CD8-positive, alpha-beta memory T cell (primary cell): ENCODE measurements around the gene SH2B2. TPM values are rescaled to one million over a fixed set of nuclear protein-coding genes. Genes with fewer than 3 reads are reported as not detected.

Source experiments
- CTCF ChIA-PET: fragments of 350-600 bp; sonication (Branson Sonifier 250); formaldehyde crosslinking; loops from one replicate; lab custom pipeline; 2021; ENCODE audit warnings: antibody characterized with exemption; lab: Charles Lee
- POLR2A ChIA-PET: fragments of 350-600 bp; sonication (Branson Sonifier 250); formaldehyde crosslinking; loops from one replicate; lab custom pipeline; 2021; ENCODE audit warnings: antibody characterized with exemption; lab: Charles Lee
- DNase-seq, 5 donors: peaks; one replicate each; pipeline versions ENCODE4 v3.0.0 to v3.0.0-alpha.2; 2020 to 2022; ENCODE audit warnings: mixed read lengths in 1 of 5
- H3K27ac ChIP-seq: one replicate; pipeline ENCODE4 v1.7.0; 2013; ENCODE audit warnings: low read depth, mild to moderate bottlenecking, low read length, moderate library complexity
- H3K27me3 ChIP-seq: 2 replicates; pipeline ENCODE4 v1.7.0; 2013; ENCODE audit warnings: low read length, mild to moderate bottlenecking; ENCODE audit not compliant: insufficient read depth, poor library complexity, severe bottlenecking
- H3K36me3 ChIP-seq: 2 replicates; pipeline ENCODE4 v1.7.0; 2013; ENCODE audit warnings: mild to moderate bottlenecking, low read length, moderate library complexity; ENCODE audit not compliant: insufficient read depth
- H3K4me1 ChIP-seq: 2 replicates; pipeline ENCODE4 v1.7.0; 2013; ENCODE audit warnings: mild to moderate bottlenecking, low read length, moderate library complexity; ENCODE audit not compliant: insufficient read depth
- H3K4me3 ChIP-seq: 2 replicates; pipeline ENCODE4 v1.7.0; 2013; ENCODE audit warnings: mild to moderate bottlenecking, low read length
- H3K9me3 ChIP-seq: 2 replicates; pipeline ENCODE4 v1.7.0; 2013; ENCODE audit warnings: mild to moderate bottlenecking, low read length
- H3K27ac Mint-ChIP-seq, 8 donors: one replicate each; pipeline ENCODE4 v1.8.0; 2020 to 2021; ENCODE audit warnings: mixed read lengths in 8 of 8, mild to moderate bottlenecking in 6 of 8, inconsistent platforms in 3 of 8, moderate library complexity in 3 of 8
- H3K27me3 Mint-ChIP-seq, 2 donors: one replicate each; pipeline ENCODE4 v1.8.0; 2020 to 2021; ENCODE audit warnings: mixed read lengths in 2 of 2, mild to moderate bottlenecking in 1 of 2, moderate library complexity in 1 of 2
- H3K36me3 Mint-ChIP-seq, 3 donors: one replicate each; pipeline ENCODE4 v1.8.0; 2020 to 2021; ENCODE audit warnings: mixed read lengths in 3 of 3, inconsistent platforms in 1 of 3, mild to moderate bottlenecking in 1 of 3
- H3K4me1 Mint-ChIP-seq, 3 donors: one replicate each; pipeline ENCODE4 v1.8.0; 2020 to 2021; ENCODE audit warnings: mixed read lengths in 3 of 3, inconsistent platforms in 1 of 3, mild to moderate bottlenecking in 1 of 3
- H3K4me3 Mint-ChIP-seq, 7 donors: one replicate each; pipeline ENCODE4 v1.8.0; 2020 to 2021; ENCODE audit warnings: mixed read lengths in 7 of 7, mild to moderate bottlenecking in 6 of 7, moderate library complexity in 4 of 7, inconsistent platforms in 2 of 7
- H3K9me3 Mint-ChIP-seq, 5 donors: one replicate each; pipeline ENCODE4 v1.8.0; 2020 to 2022; ENCODE audit warnings: mixed read lengths in 5 of 5, mild to moderate bottlenecking in 3 of 5, moderate library complexity in 2 of 5, inconsistent platforms in 1 of 5
- polyA plus RNA-seq: library from polyadenylated mRNA; unstranded; fragments of 300-500 nt; fragmentation: Illumina TruSeq; gene quantifications from one replicate; pipeline ENCODE4 v1.2.3, GENCODE V29; 2021
- total RNA-seq, 2 experiments: library from RNA; stranded (reverse); gene quantifications; one replicate each; pipeline ENCODE4 v1.2.3, GENCODE V29; 2021

The SH2B2 gene
- total and polyA plus RNA-seq, 3 experiments from 2014 or later: 1.5 to 1.8 (median 1.8) TPM

DNA sequence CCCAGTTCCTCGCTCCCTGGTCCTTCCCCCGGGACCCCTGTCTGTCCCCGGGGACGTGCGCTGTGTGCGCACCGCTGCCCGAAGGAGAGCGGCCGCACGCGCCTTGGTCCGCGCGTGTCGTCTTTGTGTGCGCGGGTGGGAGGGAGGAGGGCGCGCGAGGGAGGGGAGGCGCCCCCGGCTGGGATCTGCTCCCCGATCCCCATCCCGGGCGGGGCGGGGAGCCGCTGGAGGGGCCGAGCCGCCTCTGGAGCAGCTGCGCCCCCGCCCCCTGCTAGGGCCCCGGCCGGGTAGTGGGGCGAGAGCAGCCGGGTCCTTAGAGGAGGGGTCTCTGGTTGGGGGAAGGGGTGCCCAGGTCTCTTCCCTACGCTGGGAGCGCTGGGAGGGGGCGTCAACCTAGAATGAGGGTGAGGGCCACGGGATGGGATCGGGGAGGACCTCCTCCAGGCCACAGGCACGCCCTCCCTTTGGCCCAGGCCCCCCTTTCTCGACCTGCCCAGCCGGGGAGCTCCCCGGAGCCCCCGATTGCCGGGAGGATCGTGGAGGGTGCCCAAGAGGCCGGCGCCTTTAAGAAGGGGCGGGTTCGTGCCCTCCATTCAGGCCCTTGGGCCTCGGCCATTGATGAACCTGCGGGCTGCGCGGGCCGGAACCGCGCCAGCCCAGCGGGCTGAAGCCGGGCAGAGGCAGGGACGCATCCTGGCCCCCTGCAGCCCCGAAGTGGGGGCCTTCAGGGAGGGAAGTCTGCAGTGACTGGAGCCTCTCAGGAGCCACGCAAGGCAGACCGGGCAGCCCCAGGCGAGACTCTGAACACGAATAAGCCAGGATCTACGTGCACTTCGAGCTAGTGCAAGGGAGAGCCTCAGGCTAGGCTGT is 678 bp downstream of the SH2B2 start:
- H3K27ac Mint-ChIP-seq: peak overlapping the region in 1 of 8 donors; percentile 74
- peaks cover 25 to 41% (median 30%) of the 10 kb centered on the region in 3 donors for H3K4me1 Mint-ChIP-seq
- H3K9me3 Mint-ChIP-seq: peaks cover 0 to 2% (median 0%) of the 10 kb centered on the region in 5 donors
- Histone ChIP-seq H3K36me3 (no peaks in the 10 kb centered on the region), H3K9me3 (no peaks in the 10 kb centered on the region), H3K4me1 (peaks cover 18% of the 10 kb centered on the region), H3K4me3 (peak overlapping the region; percentile 64), H3K27me3 (no peaks in the 10 kb centered on the region), H3K27ac (no peak overlapping the region)
- DNase-seq: peak in 2 of 5 donors; percentile 20 to 55
- ChIA-PET CTCF (interaction anchor here (0.9 kb wide), 1 partner anchor 8 kb away, joined by 5 read pairs; no protein-coding TSS in a partner anchor), POLR2A (no interaction called here)
- H3K27me3 Mint-ChIP-seq: peaks cover 0 to 4% of the 10 kb centered on the region in 2 donors
- peak overlapping the region; percentile 58 to 83 (median 61) for H3K4me3 Mint-ChIP-seq
- H3K36me3 Mint-ChIP-seq: no peaks in the 10 kb centered on the region

DNA sequence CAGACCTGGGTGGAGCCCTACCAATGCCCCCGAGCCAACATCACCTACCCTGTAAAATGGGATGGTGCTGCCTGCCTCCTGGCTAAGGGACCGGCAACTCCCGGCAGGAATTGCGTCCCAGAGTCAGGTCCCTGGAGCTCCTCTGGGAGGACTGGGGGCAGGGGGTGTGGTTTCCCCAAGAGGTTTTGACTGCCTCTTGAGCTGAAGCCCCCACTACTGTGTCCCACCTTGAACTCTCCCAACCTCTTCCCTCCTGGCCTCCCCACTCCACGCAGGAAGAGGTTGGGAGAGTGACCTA is 1.3 kb downstream of the SH2B2 start:
- peaks cover 25 to 41% (median 30%) of the 10 kb centered on the region in 3 donors for H3K4me1 Mint-ChIP-seq
- no peak for DNase-seq
- Histone ChIP-seq H3K4me3 (peak overlapping the region; percentile 64), H3K27ac (no peak overlapping the region), H3K9me3 (no peaks in the 10 kb centered on the region), H3K36me3 (no peaks in the 10 kb centered on the region), H3K27me3 (no peaks in the 10 kb centered on the region), H3K4me1 (peaks cover 18% of the 10 kb centered on the region)
- POLR2A ChIA-PET: no interaction called here
- peaks cover 0 to 4% of the 10 kb centered on the region in 2 donors for H3K27me3 Mint-ChIP-seq
- H3K4me3 Mint-ChIP-seq: peak overlapping the region; percentile 38 to 83 (median 61)
- H3K27ac Mint-ChIP-seq: no peak overlapping the region
- H3K36me3 Mint-ChIP-seq: no peaks in the 10 kb centered on the region
- CTCF ChIA-PET: interaction anchor here (0.9 kb wide), 1 partner anchor 9 kb away, joined by 5 read pairs; no protein-coding TSS in a partner anchor
- peaks cover 0 to 2% (median 0%) of the 10 kb centered on the region in 5 donors for H3K9me3 Mint-ChIP-seq

DNA sequence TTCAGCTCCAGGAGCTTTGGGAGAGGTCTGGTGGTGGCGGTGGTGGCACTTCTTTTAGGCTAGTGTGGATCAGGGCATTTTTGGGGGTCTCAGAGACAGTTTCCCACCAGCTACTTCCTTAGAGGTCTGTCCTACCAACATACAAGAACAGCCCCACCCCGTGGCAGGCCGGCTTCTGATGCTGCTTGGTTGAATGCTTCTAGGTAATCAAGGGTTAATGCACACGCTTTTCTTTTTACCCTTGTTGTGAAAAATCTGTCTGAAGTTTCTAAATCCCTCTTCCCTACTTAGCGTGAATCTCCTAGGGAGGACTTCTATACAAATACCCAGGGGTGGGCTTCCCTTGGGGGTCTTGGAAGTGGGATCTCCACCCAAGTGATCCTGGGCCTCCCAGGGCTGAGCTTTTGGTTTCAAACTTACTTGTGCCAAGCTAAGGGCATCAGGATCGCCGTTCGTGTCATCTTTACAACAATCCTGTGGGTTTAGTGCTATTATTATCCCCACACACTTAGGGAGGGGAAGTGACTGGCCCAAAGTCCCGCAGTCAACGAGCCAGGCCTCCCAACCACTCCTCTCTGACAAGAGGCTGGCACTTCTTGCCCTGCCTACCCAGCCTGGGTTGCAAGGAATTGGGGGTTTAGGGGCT is 1.7 kb downstream of the SH2B2 start:
- H3K4me3 Mint-ChIP-seq: peak overlapping the region; percentile 56 to 86 (median 71)
- peak overlapping the region in 4 of 8 donors; percentile 45 to 64 (median 57) for H3K27ac Mint-ChIP-seq
- CTCF ChIA-PET: interaction anchor here (0.9 kb wide), 1 partner anchor 9 kb away, joined by 5 read pairs; no protein-coding TSS in a partner anchor
- no peaks in the 10 kb centered on the region for H3K36me3 Mint-ChIP-seq
- no peaks in the 10 kb centered on the region for H3K9me3 ChIP-seq
- peaks cover 0 to 2% (median 0%) of the 10 kb centered on the region in 5 donors for H3K9me3 Mint-ChIP-seq
- DNase-seq: no peak
- POLR2A ChIA-PET: no interaction called here
- no peaks in the 10 kb centered on the region for H3K27me3 ChIP-seq
- no peak overlapping the region for H3K27ac ChIP-seq
- peaks cover 18% of the 10 kb centered on the region for H3K4me1 ChIP-seq
- peaks cover 25 to 41% (median 30%) of the 10 kb centered on the region in 3 donors for H3K4me1 Mint-ChIP-seq
- H3K4me3 ChIP-seq: no peak overlapping the region
- H3K36me3 ChIP-seq: no peaks in the 10 kb centered on the region
- peaks cover 0 to 5% of the 10 kb centered on the region in 2 donors for H3K27me3 Mint-ChIP-seq

DNA sequence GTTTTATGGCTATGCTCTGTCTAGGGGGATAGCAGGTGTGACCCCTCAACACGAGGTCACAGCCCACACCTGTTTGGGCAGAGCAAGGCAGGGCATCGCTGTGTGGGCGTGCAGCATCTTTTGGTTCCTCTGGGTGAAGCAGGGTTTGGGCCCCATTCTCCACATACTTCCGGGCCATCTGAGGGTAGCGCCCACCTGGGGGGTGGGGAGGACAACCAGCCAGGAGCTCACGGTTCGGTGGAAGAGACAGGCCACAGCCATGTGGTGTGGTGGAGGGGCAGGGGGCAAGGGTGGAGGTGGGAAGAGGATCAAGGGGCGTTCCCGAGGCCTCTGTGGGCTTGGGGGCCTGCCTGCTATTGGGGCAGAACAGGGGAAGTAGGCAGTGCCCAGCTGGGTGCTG is 2.4 kb downstream of the SH2B2 start:
- H3K36me3 Mint-ChIP-seq: no peaks in the 10 kb centered on the region
- ChIA-PET CTCF (no interaction called here), POLR2A (no interaction called here)

DNA sequence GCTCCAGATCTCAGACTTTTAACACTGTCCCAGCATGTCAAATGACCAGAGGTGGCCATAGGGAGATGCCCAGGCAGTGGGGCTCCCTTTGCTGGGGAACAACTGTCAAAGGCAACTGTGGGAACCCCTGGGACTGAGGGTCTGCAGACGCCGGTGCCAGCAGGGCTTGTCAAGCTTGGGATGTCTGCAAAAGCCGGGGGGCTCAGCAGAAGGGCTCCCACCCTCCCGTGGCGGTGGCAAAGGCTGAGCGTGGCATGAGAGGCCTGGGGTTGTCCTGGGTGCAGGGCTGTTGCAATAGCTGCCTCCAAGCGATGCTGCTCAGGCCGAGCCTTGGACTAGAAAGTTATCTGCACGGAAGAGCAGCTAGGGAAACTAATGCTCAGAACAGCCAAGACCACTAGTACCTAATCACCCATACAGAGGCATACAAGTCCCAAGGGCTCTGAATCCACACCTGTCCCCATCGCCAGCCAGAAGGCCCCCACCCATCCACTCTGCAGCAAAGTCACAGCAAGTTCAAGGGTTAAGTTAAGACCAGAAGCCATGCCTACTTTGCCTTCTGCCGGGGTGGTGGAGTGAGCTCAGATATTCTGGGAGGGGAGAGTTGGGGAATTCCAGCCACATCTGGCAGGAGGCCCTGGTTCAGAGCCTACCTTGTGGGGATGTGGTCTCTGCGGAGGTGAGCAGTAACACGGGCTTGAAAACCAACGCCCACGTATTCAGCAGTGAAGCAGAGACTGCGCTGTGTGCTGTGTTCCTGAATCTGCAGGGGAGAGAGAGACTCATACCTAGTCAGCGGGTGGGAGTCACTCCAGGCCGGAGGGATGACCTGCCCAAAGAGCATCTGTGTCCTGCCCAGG is 4.6 kb downstream of the SH2B2 start:
- POLR2A ChIA-PET: no interaction called here
- H3K27ac Mint-ChIP-seq: peak overlapping the region in 4 of 8 donors; percentile 24 to 58 (median 27)
- no peak overlapping the region for H3K27ac ChIP-seq
- no peaks in the 10 kb centered on the region for H3K36me3 ChIP-seq
- CTCF ChIA-PET: no interaction called here
- H3K36me3 Mint-ChIP-seq: no peaks in the 10 kb centered on the region
- H3K9me3 ChIP-seq: no peaks in the 10 kb centered on the region
- peaks cover 13 to 27% (median 16%) of the 10 kb centered on the region in 3 donors for H3K4me1 Mint-ChIP-seq
- peak in 2 of 5 donors; percentile 17 to 43 for DNase-seq
- peaks cover 0 to 12% of the 10 kb centered on the region in 2 donors for H3K27me3 Mint-ChIP-seq
- no peak overlapping the region for H3K4me3 ChIP-seq
- peak overlapping the region in 1 of 7 donors; percentile 5 for H3K4me3 Mint-ChIP-seq
- H3K4me1 ChIP-seq: peaks cover 18% of the 10 kb centered on the region
- no peaks in the 10 kb centered on the region for H3K9me3 Mint-ChIP-seq
- H3K27me3 ChIP-seq: no peaks in the 10 kb centered on the region

More for the DNA sequence above, 2.4 kb downstream of the SH2B2 start:
- no peak for DNase-seq
- Mint-ChIP-seq H3K27ac (no peak overlapping the region), H3K27me3 (peaks cover 0 to 5% of the 10 kb centered on the region in 2 donors), H3K4me1 (peaks cover 25 to 41% (median 30%) of the 10 kb centered on the region in 3 donors), H3K9me3 (peaks cover 0 to 2% (median 0%) of the 10 kb centered on the region in 5 donors), H3K4me3 (peak overlapping the region in 5 of 7 donors; percentile 56 to 78 (median 65))
- Histone ChIP-seq H3K27ac (no peak overlapping the region), H3K4me3 (no peak overlapping the region), H3K4me1 (peaks cover 18% of the 10 kb centered on the region), H3K27me3 (no peaks in the 10 kb centered on the region), H3K9me3 (no peaks in the 10 kb centered on the region), H3K36me3 (no peaks in the 10 kb centered on the region)

DNA sequence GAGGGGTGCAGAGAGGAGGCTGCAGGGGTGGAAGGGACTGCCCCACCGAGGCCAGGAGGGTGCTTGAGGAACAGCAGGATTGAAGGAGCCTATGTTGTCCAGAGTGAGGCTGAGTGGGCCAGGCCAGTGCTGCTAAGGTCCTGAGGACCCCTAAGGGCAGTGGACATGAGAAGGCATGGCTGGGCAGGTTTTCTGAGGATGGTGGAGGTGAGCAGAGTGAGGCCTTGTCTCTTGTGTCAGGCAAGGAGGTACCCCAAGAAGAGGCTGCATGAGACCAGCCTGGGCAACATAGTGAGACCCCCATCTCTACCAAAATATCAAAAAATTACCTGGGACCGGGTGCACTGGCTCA is 5.2 kb downstream of the SH2B2 start:
- CTCF ChIA-PET: no interaction called here
- H3K4me3 Mint-ChIP-seq: no peak overlapping the region
- Histone ChIP-seq H3K4me1 (peaks cover 18% of the 10 kb centered on the region), H3K36me3 (no peaks in the 10 kb centered on the region), H3K27ac (no peak overlapping the region), H3K9me3 (no peaks in the 10 kb centered on the region), H3K27me3 (no peaks in the 10 kb centered on the region), H3K4me3 (no peak overlapping the region)
- POLR2A ChIA-PET: no interaction called here
- no peaks in the 10 kb centered on the region for H3K9me3 Mint-ChIP-seq
- peak overlapping the region in 3 of 8 donors; percentile 24 to 58 (median 27) for H3K27ac Mint-ChIP-seq
- DNase-seq: no peak
- H3K27me3 Mint-ChIP-seq: peaks cover 0 to 12% of the 10 kb centered on the region in 2 donors
- peaks cover 13 to 27% (median 16%) of the 10 kb centered on the region in 3 donors for H3K4me1 Mint-ChIP-seq
- no peaks in the 10 kb centered on the region for H3K36me3 Mint-ChIP-seq

DNA sequence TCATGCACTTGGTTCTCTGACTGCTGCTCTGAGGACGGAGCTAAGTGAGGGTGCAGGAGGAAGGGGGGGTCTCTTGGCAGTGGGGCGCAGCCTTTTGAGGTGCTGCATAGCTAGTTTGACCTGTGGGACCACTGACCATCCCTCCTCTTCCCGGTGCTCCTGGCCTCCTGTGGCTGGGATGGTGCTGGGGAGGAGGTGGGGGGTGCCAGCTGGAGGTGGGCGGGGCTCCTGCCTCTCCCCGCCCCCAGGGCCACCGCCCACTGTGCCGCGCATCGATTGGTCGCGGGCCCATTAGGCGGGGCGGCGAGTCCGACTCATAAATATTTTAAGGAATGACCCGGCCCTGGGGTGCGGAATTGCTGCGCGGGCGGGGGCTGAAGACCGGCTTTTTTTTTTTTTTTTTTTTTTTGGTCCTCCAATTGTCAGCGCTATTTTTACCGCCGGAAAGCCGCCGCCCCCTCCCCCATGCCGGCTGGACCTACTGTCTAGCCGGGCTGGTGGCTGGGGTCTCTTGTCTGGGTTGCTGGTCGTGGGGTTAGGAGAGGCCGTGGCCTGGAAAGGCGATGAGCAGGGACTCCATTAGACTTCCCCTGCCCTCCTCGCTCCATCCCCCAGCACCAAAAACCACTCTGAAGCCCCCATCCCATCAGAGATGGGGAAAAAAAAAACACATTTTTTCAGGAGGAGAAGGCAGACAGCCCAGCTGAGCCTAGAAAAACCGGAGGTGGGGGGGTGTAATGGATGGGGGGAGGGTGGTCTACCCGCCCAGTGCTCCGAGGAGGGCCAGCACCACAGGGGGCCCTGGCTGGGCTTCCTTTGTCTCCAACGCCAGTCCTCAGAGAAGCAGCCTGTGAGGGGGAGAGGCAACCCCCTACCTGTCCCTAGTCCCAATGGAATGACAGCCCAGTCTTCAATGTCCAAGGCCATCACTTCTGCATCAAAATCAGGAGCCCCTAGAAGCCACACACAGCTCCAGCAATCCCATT is 6.4 kb downstream of the SH2B2 start:
- POLR2A ChIA-PET: no interaction called here
- CTCF ChIA-PET: no interaction called here
- Histone ChIP-seq H3K27ac (no peak overlapping the region), H3K27me3 (no peaks in the 10 kb centered on the region), H3K4me3 (no peak overlapping the region), H3K4me1 (peaks cover 13% of the 10 kb centered on the region), H3K36me3 (no peaks in the 10 kb centered on the region), H3K9me3 (no peaks in the 10 kb centered on the region)
- Mint-ChIP-seq H3K27me3 (peaks cover 0 to 12% of the 10 kb centered on the region in 2 donors), H3K4me1 (peaks cover 11 to 25% (median 16%) of the 10 kb centered on the region in 3 donors), H3K36me3 (peaks cover 0 to 2% (median 0%) of the 10 kb centered on the region in 3 donors), H3K27ac (peak overlapping the region in 1 of 8 donors; percentile 58), H3K4me3 (no peak overlapping the region), H3K9me3 (no peaks in the 10 kb centered on the region)
- no peak for DNase-seq
